Activated T-cell treated with anti-CD3 and anti-CD28 coated beads, Interleukin-2, amount 50 U/mL, for 4 hours (primary cell): ENCODE data around the gene MPC1. TPM values are rescaled to one million over a fixed set of nuclear protein-coding genes. Genes with fewer than 3 reads are reported as not detected.

Experiments used
- total RNA-seq, 3 donors: library from RNA; stranded (reverse); gene quantifications; one replicate each; pipeline ENCODE4 v1.2.1, GENCODE V29; 2021

MPC1 gene
- total RNA-seq, 3 donors from 2014 or later = 17.9 to 24.6 (median 24.0) TPM

Other genes starting within 250 kb of the MPC1 start
- not detected for gene TBXT, start 215.1 kb downstream of the MPC1 start, total RNA-seq
- under 1 TPM in 1 of 3 donors, not detected in 2; 0.05 TPM for gene PRR18, start 74.5 kb downstream of the MPC1 start, total RNA-seq
- gene SFT2D1, start 40.4 kb downstream of the MPC1 start, total RNA-seq = 10 to 100 TPM; 58.7 to 65.4 (median 60.7) TPM
- gene RAMACL, start 203.7 kb upstream of the MPC1 start, total RNA-seq = 1 to 10 TPM in 1 of 3 donors, under 1 TPM in 1, not detected in 1; 0.15 to 4.6 TPM
- 1 to 10 TPM; 2.8 to 6.2 (median 6.0) TPM for gene RPS6KA2, start 244.3 kb upstream of the MPC1 start, total RNA-seq